GM21723 (cell line): Measurements from ENCODE around the gene RASSF10.

Experiments
- ATAC-seq: cut with Tn5 transposase; IDR thresholded peaks from one replicate; pipeline ENCODE4 v1.9.1; 2021; ENCODE audit warnings: mild to moderate bottlenecking, moderate library complexity; ENCODE audit not compliant: unreplicated experiment

Gene RASSF10

DNA sequence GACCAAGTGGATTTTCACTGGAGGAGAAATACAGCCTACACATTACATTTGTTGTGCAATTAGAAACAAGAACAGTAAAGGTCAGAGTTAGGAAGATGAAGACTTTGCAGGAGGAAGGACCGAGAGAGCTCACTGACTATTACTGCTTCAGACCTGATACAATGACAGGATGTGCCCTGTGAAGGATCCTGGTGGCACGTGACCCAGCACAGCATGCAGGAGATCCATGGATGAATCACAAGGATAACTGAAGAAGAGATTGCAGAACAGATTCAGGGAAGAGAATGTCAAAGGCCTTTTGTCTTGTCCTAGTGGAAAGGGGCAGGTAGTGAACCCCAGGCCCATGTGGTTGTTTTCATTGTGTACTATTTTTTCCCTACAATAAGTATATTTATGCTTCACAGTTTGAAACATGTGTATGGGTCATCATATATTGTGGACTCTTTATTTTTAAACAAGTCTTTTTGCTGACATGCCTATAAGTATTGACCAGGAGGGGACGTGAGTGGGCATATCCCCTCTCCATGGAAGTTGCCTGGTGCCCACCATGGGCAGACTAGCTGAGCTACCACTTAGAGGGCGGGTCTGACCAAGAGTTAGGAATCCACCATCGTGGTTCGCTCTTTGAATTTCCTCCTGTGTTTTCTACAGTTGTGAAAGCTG is 44.3 kb downstream of the RASSF10 start:
- ATAC-seq, result no peak

DNA sequence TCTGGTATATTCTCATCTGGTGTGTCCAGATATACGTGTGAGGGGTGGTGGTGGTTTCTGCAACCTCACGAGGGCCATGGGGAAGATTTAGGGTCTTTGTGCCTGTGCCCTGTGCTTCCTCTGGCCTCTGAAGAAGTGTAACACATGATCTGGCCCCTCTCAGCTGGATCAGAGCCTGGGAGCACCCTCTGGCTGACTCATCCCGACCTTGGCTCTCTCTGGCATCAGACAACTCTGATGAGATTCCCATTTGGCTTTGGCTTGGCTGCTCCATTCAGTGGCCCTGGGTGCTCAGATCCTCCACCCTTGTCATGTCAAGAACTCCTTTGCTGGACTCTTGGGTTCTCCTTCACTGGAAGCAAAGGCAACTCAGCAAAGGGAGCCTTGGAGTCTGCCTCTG is 45.2 kb downstream of the RASSF10 start:
- no peak for ATAC-seq

GRCh38 chr11:13055200-13055599 is 46.1 kb downstream of the RASSF10 start:
- no peak for ATAC-seq

GRCh38 chr11:13061294-13061990 is 52.3 kb downstream of the RASSF10 start:
- no peak for ATAC-seq
